Measurements from ENCODE around the gene ATP2B2.
"Not testable (repeated sequence)": the region's sequence is repeated elsewhere in the genome, so short reads cannot be mapped to it uniquely, and the experiment has no call there.

The ATP2B2 gene

DNA sequence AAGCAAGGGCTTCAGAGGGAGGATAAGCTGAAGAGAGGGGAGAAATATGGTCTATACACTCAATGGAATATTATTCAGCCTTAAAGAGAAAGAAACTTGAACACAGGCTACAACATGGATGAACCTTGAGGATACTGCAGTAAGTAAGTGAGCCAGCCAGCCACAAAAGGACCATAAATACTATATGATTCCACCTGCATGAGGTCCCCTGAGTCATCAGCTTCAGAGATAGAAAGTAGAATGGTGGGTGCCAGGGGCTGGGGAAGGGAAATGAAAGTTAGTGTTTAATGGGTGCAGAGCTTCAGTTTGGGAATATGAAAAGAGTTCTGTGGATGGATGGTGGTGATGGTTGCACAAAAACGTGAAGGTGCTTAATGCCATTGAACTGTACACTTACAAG is 116.0 kb downstream of the ATP2B2 start:
- in situ Hi-C loops (cut with MboI; ENCODE audit: low sequenced_read_pairs), result no loop called here

DNA sequence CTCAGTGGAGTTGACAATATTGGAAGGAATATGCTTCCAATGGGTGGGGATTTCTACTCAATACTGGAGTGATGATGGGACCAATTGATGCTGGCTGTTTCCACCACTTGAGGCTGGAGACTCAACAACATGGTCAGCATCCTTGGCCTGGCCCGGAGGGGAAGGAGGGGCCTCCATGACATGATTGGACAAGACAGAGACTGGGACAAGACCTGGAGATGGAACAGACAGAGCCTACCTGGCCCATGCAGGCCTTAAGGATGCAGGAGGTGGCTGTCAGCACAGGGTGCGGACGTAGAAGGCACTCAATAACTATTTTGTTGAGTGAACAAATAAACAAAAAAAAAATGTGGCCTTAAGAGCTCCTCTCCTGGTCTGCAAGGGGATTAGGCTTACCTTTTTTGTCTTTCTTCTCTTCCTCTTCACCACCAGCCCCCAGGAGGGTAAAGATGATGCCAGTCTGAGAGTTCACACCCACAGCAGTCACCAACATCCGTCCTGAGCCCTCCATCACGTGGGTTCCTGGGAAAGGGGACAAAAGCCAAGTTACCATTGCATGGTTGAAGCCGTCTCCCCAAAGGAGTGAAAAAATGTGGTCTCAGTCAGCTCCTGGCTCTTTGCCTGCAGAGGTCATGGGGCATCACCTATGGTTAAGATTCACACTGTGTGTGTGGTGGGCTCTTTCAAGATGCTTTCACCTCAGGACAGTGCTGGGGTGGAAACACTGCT is 117.3 kb downstream of the ATP2B2 start:
- in situ Hi-C loops (cut with MboI; ENCODE audit: low sequenced_read_pairs), result no loop called here

DNA sequence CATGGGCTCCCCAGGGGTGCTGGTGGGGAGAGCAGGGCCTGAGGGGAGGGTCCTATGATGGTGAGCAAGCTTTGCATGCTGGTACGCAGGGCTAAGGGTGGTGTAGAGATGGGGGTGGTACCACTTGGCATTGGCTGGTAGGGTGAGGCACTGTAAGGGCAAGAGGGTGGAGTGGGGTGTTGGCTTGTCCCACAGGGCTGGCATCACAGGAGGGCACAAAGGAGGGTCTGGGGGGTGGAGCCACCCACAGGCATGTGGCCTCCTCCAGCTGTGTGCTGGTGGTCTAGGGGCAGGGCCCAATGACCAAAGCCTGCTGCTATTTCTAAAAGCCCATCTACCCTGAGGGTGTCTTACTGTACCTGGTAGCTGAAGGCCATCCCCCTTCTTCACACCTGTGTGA is 119.3 kb downstream of the ATP2B2 start:
- in situ Hi-C loops (cut with MboI; ENCODE audit: low sequenced_read_pairs), result no loop called here

DNA sequence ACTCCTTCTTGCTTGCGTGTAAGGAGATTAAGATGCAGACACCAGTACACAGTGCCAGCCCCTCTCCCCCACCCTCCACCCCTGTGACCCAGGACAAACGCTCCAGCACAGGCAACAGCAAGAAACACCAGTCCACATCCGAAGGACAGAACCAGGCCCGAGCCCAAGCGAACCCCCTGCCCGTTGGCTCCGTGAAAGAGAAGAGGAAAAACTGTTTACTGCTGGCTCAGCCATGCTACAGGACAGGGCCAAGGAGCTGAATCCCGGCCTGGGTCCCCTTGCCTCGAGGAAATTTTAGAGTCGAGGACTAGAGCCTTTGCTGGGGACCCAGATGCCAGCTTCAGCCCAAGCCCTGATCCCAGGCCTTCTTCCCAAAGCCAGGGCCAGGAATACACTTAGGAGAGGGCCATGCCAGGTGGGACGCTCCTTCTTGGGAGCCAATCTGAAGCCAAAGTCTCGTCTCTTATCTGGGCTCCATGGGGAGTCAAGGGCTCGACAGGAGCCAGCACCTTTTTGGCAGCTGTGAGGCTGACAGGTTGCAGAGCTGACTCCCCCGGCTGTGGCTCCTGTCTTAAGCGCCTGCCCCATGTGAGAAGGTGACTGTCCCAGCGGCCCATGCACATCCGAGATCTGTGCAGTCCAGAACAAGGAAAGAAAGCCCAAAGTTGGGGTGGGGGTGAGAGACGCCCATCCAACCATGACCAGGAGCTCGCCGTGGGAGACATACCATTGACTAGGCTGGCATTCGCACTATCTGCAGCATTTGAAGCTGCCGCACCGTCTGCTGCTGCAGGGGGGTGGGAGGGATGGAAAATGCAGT is 120.6 kb downstream of the ATP2B2 start:
- in situ Hi-C loops (cut with MboI; ENCODE audit: low sequenced_read_pairs), result no loop called here

DNA sequence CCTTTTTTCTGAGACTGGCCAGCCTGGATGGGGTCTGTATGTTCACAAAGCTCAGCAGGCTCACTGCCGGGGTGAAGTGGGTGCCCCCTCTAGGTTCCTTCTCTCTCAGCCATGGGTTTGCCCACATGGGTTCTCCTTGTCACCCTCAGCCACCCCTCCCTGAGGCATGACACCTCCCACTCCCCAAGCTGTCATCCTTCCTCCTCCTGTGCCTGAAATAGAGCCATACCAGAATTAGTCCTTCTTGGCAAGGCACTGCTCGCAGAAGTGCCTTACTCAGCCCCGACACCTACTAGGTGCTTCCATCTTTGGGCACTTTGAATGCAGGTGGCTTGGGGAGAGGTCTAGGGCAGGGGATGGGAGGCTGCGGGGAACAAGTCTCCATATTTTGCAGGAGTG is 121.5 kb downstream of the ATP2B2 start:
- in situ Hi-C loops (cut with MboI; ENCODE audit: low sequenced_read_pairs), result no loop called here

DNA sequence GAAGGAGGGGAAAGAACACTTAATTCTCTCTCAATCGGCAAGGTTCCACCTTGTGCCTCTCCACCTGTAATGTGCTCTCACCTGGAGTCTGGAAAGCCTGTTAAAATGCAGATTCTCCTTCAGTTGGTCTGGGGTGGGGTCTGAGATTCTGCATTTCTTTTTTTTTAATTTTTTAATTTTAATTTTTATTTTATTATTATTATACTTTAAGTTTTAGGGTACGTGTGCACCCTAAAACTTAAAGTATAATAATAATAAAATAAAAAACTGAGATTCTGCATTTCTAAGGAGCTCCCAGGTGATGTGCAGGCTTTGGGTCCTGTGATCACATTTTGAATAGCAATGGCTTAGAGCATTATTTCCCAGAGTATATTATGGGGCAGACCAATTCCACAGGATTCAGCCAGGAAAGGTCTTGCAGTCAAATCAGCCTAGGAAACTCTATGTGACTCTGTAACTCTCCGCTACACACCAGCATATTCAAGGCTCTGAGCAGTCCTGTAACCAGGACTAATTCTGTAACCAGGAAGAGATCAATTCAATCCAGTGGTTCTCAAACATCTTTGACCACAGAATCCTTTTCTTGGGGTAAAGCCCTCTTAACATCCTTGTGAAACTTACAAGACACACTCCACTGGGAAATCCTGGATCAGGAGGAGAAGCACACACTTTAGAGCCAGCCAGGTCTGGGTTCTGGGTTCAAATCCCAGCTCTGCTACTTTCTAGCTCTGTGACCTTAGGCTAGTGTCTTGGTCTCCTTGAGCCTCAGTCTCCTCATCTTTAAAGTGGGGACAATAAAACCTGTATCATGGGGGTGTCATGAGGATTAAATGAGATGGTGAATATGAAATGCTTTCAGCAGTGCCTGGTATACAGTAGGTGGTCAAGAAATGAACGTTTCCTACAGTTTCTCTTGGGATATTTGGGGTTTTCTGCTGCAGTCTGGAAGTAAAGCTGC is 122.2 kb downstream of the ATP2B2 start:
- in situ Hi-C loops (cut with MboI; ENCODE audit: low sequenced_read_pairs), result no loop called here

DNA sequence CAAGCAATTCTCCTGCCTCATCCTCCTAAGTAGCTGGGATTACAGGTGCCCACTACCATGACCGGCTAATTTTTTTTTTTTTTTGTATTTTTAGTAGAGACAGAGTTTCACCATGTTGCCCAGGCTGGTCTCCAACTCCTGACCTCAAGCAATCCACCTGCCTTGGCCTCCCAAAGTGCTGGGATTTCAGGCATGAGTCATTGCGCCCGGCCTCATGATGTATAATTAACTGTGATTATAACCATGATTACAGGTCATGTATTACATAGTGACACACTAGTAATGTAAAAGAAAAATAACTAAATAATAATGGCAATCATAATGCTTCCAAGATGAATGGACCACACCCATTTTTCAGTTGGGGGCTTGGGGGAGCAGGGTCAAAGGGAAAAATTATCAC is 122.9 kb downstream of the ATP2B2 start:
- in situ Hi-C loops (cut with MboI; ENCODE audit: low sequenced_read_pairs), result not testable (repeated sequence)

DNA sequence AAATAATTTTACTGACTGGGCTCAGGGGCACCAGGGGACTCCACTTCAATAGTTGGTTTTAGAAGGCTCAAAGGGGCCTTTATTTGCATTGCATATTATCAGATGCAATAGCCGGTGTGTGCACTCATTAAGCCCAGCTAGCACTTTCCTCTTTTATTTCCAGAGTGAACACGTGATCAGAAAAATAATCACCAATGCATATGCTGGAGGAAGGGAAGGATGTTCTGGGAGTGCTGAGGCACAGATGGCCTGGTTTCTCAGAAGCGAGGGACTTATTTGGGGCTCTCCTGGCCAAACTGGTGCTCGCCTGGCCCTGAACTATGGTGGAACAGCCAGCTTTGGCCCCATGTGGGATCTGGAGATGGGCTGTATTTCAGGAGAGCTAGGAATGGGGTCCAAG is 124.0 kb downstream of the ATP2B2 start:
- in situ Hi-C loops (cut with MboI; ENCODE audit: low sequenced_read_pairs), result no loop called here

DNA sequence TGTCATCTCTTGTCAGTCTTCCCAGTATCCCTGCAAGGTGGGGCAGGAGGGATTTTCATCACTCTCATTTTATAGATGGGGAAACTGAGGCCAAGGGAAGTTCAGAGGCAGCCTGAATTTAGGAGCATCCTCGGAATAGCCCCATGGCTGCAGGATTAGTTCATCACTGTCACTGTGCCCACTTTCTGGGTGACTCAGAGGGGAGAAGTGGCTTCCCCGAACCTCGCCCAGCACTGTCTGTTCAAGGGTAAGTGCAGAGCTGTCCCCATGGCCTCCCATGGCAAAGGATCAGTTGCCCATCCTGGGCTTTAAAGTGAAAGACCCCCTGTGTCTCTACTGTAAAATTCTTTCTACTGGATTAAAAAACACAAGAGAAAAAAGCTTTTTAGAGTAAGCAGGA is 124.5 kb downstream of the ATP2B2 start:
- in situ Hi-C loops (cut with MboI; ENCODE audit: low sequenced_read_pairs), result no loop called here

DNA sequence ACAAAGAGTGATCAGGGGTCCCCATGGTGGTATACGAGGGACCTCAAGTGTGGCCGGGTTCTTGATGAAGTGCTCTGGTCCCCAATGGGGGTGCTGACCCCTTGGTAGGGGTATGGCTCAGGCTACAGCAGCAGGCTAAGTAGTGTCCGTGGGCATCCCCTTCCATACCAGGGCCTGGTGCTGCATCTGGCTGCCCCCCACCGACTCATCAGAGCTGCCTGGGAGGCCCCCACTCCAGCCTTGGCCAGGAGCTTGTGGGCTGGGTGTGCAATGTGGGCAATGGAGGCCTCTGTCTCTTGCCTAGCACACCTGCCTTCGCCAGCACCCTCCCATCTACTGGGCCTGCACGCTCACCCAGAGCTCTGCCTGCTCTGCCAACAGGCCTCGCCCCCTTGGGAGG is 125.4 kb downstream of the ATP2B2 start:
- in situ Hi-C loops (cut with MboI; ENCODE audit: low sequenced_read_pairs), result no loop called here

DNA sequence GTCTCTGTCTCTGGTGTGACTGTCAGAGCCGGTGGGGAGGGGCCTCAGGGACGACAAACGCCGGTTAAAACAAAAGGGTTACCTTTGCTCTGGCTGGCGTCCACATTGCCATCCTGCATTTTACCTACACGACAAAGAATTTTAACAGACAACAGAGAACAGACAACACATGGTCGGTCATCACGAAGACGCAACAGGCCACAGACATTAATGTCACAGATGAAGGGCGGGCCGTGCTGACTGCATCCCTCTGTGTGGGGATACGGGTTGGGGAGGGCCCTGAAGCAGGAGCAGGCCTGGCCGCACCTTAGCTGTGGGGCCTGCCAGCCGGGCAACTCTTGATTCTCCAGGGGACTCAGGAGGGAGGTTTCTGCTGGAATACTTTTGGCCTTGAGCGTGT is 126.2 kb downstream of the ATP2B2 start:
- in situ Hi-C loops (cut with MboI; ENCODE audit: low sequenced_read_pairs), result no loop called here

DNA sequence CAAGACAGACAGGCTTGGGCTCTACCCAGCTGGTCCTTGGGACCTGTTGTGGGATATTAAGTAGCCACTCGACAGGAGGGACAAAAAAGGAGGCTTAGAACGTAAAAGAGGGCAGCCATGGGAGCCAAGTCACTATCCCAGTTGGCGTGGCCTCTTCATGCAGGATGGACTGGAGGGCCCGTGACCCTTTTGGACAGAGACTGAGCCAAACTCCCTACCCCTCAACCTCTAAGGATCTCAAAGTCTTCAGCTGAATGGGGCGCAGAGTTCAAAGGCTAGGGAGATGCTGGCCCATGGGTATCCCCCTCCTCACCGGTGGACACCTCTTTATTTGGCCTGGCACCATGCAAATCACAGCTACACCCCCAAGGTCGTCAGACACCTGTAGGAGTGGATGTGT is 126.6 kb downstream of the ATP2B2 start:
- in situ Hi-C loops (cut with MboI; ENCODE audit: low sequenced_read_pairs), result no loop called here

DNA sequence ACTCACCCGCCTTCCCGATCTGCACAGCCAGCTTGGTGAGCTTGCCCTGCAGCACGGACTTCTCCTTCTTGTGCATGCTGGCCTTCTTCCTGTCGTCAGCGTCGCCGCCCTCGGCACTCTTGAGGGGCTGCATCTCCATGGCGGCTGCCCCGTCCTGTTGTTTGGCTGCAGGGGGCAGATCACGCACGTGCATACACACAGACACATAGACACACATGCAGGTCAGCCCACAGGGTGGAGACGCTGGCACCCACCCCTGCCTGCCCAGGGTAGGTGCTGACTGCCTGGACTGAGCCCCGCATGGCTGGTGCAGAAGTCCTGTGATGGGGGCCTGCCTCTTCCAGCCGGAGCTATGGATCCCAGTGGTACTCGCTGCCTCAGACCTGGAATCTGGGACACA is 127.1 kb downstream of the ATP2B2 start:
- in situ Hi-C loops (cut with MboI; ENCODE audit: low sequenced_read_pairs), result no loop called here

DNA sequence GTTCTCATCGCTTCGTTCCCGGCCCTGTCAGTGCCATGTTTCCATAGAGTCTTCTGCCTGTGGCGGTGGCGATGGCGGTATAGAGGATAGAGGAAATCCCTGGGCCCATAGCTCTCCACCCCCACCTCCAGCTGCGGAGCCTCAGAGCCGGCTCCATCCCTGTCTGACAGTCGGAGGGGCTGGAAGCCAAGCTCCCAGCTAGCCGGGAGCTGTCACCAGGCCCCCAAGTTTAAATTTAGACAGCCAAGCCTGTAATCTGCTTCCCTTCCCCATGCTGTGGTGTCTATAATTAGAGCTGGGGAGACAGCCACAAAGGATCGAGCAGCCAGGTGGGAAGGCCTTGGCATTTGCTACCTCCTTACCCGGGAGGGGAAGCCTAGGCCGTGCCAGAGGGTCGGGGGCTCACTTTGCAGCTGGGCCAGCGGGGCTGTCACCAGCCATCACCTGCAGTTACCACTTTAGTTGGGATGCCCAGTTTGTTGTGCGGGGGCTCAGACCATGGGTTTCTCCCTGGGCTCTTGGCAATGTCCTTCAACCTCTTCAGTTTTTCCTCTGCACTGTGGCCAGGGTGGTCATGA is 128.1 kb downstream of the ATP2B2 start:
- in situ Hi-C loops (cut with MboI; ENCODE audit: low sequenced_read_pairs), result no loop called here

DNA sequence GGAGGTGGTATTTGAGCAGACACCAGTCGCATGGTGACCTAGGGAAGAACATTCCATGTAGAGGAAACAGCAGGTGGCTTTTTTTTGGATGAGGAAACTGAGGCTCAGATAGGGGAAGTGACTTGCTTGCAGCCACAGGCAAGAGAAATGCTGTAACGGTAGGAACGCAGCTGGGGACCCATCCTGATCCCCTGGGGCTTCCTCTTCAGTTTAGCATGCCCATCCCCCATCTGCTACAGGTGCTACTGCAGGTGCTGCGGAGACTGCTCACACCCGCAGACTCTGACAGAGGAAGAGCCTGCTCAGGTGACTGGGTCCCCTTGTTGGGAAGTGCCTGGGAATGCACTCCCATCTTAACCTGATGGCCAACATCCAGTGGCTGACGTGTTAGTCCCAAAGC is 129.0 kb downstream of the ATP2B2 start:
- in situ Hi-C loops (cut with MboI; ENCODE audit: low sequenced_read_pairs), result no loop called here

DNA sequence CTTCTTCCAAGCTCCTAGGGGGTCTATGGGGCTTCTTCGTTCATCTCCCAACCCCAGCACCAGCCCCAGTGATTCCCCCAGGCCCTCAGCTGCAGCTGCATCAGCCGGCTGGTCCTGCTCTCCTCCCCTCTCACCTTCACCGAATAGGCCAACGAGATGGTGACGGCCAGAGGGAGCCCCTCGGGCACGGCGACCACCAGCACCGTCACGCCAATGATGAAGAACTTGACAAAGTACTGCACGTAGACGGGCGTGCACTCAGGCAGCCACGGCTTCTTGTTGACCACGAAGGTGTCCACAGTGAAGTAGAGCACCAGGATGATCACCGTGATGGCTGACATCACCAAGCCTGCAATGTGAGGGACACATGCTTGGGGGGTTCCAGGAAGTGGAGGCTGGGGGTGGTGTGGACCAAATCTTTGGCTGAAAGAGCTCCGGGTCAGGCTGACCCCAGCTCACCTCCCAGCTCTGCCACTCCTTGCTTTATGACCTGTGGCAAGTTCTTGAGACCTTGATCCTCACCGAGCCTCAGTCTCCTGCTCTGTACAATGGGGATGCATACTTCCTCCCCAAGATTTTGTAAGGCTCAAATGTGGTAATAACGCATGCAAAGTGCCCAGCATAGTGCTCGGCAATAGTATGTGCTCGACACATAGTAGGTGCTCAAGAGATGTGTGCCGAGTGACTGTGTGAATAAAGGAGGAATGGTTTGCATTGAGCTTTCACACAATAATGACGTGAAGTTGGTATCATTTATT is 129.9 kb downstream of the ATP2B2 start:
- in situ Hi-C loops (cut with MboI; ENCODE audit: low sequenced_read_pairs), result no loop called here

DNA sequence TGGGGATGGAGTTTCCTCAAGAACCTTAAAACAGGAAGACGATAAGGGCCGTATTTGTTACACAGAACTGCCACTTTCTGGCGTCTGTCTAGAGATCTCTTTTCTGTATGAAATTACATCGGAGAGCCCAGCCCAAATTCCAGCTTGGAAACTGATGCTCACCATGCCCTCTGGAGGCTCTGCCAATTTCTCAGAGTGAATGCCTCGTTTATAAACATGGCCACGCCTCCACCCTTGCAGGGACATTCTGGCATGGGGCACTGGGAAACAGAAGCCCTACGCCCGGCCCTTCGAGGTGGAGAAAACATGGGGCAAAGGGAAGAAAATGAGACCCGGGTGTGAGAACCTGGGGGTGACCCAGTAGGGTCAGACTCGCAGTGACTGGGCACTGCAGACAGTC is 131.1 kb downstream of the ATP2B2 start:
- in situ Hi-C loops (cut with MboI; ENCODE audit: low sequenced_read_pairs), result no loop called here

DNA sequence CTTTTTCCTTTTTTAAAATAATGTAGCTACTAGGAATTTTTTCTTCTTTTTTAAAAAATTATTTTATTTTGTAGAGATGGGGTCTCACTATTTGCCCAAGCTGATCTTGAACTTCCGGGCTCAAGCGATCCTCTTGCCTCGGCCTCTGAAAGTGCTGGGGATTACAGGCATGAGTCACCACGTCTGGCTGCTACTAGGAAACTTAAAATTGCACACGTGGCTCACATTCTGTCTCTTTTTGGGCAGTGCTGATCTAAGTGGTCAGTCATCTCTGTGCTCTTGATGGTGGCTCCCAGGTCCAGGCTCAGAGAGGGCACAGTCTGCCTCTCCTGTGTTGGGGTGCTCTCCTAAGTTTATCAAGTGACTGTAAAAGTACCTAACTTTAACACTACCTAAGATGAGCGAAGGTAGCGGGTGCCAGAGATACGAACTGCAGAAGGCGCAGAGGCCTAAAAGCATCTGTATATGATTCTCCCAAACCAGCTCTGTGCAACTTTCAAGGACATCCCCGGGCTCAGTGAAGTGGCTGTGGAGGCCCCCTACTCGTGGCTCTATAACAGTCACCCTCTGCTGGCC is 131.6 kb downstream of the ATP2B2 start:
- in situ Hi-C loops (cut with MboI; ENCODE audit: low sequenced_read_pairs), result no loop called here

DNA sequence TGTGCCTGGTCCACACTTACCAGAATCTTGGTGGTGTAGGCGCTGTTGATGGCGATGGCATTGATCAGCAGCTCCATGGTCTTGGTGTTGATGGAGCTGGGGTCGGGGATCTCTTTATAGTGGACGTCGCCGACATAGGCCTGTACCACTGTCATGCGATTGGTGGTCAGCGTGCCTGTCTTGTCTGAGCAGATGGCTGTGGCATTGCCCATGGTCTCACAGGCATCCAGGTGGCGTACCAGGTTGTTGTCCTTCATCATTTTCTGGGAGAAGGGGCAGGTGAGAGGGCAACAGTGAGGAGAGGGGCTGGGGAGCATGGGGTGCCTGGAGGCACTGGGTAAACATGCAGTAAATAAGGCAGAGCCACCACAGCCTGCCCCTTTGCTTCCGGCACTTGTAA is 133.6 kb downstream of the ATP2B2 start:
- in situ Hi-C loops (cut with MboI; ENCODE audit: low sequenced_read_pairs), result no loop called here

DNA sequence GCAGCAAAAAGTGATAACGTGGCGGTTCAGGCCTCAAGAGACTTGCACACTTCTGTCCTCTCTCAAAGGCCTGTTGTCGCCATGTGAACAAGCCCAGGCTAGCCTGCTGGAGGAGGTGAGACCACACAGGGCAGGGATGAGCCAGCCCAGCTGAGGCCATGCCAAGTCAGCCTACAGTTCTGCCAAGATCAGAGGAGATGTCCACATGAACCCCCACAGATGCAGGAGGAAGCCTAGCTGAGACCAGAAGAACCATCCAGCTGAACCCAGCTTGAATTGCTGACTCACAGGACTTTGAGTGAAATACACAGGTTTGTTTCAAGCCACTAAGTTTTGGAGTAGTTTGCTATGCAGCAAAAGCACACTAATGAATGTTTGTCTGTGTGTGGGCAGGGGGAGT is 134.2 kb downstream of the ATP2B2 start:
- in situ Hi-C loops (cut with MboI; ENCODE audit: low sequenced_read_pairs), result no loop called here

Measured in HL-60/S4 treated with retinoic acid at 250 ng/mL for 4 days and 3 days (cell line).